ENCODE data around the gene DPYSL3.

The DPYSL3 gene

DNA sequence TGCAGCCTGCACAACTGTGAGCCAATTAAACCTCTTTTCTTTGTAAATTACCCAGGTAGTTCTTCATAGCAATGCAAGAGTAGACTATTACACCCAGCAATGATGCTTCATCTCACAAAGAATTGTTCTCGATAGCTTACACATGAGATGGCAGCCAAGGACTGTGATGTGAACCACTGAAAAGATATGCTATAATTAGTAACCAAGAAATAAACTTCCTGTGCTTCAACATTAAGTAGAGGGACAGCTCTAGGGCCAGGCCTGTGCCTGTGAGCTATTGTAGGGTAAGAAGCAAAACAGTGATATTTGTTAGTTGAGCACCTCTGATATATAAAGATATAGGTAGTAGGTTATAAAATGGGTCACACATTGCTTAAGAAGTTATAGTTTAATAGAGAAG, 41.8 kb upstream of the DPYSL3 start:
- no peaks in the 10 kb centered on the region for H3K79me2 ChIP-seq (ENCODE audit: control insufficient read depth, low read length)
- H4K20me1 ChIP-seq (ENCODE audit: control insufficient read depth, insufficient read depth, low read depth, low read length) = no peaks in the 10 kb centered on the region
- H3K4me3 ChIP-seq (ENCODE audit: low read length) = no peak overlapping the region
- no peaks in the 10 kb centered on the region for H3K27me3 ChIP-seq (ENCODE audit: control insufficient read depth, low read length)
- H3F3A ChIP-seq (ENCODE audit: control insufficient read depth, insufficient read depth) = no peaks in the 10 kb centered on the region
- no peak overlapping the region for H3K27ac ChIP-seq (ENCODE audit: low read depth, low read length)
- H3K9me2 ChIP-seq (replicated peaks; ENCODE audit: control insufficient read depth, low read length) = no peaks in the 10 kb centered on the region
- TF ChIP-seq, protein P1, sequence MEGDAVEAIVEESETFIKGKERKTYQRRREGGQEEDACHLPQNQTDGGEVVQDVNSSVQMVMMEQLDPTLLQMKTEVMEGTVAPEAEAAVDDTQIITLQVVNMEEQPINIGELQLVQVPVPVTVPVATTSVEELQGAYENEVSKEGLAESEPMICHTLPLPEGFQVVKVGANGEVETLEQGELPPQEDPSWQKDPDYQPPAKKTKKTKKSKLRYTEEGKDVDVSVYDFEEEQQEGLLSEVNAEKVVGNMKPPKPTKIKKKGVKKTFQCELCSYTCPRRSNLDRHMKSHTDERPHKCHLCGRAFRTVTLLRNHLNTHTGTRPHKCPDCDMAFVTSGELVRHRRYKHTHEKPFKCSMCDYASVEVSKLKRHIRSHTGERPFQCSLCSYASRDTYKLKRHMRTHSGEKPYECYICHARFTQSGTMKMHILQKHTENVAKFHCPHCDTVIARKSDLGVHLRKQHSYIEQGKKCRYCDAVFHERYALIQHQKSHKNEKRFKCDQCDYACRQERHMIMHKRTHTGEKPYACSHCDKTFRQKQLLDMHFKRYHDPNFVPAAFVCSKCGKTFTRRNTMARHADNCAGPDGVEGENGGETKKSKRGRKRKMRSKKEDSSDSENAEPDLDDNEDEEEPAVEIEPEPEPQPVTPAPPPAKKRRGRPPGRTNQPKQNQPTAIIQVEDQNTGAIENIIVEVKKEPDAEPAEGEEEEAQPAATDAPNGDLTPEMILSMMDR (IDR thresholded peaks at IDR 0.05; ENCODE audit: low read depth, low read length, poor library complexity, severe bottlenecking) = no peak
- TF ChIP-seq EZH2phosphoT487 (IDR thresholded peaks at IDR 0.05; ENCODE audit: borderline replicate concordance, low read length) = no peak
- H3K36me3 ChIP-seq (ENCODE audit: control insufficient read depth, low read length) = no peaks in the 10 kb centered on the region
- no peak overlapping the region for H3K4me2 ChIP-seq (ENCODE audit: low read length)
- H3K4me1 ChIP-seq (ENCODE audit: control insufficient read depth, low read length) = no peaks in the 10 kb centered on the region
- H3K9me3 ChIP-seq (ENCODE audit: control insufficient read depth, insufficient read depth, low read length) = no peaks in the 10 kb centered on the region

DNA sequence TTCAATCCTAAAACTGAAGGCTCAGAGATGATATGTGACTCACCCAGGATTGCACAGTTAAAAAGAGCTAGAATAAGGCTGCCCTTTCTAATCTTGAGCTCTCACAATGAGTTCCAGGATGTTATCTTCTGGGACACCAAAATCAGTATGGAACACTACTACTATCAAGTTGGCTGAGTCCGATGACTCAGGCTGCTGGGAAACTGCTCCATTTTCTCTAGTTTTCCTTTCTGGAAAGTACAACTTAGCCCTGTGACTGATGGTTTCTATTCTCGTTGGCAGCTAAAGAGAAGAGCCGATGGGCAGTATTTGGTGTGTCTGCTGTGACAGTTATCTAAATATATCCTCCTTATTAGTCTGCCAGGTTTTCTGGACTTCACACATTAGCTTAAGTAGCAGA, 37.9 kb upstream of the DPYSL3 start:
- Histone ChIP-seq H3K79me2 (ENCODE audit: control insufficient read depth, low read length) (no peaks in the 10 kb centered on the region), H3K27me3 (ENCODE audit: control insufficient read depth, low read length) (no peaks in the 10 kb centered on the region), H3K9me2 (replicated peaks; ENCODE audit: control insufficient read depth, low read length) (no peaks in the 10 kb centered on the region), H3K4me1 (ENCODE audit: control insufficient read depth, low read length) (no peaks in the 10 kb centered on the region), H3F3A (ENCODE audit: control insufficient read depth, insufficient read depth) (no peaks in the 10 kb centered on the region), H3K4me3 (ENCODE audit: low read length) (no peak overlapping the region), H4K20me1 (ENCODE audit: control insufficient read depth, insufficient read depth, low read depth, low read length) (no peaks in the 10 kb centered on the region), H3K27ac (ENCODE audit: low read depth, low read length) (no peak overlapping the region), H3K9me3 (ENCODE audit: control insufficient read depth, insufficient read depth, low read length) (no peaks in the 10 kb centered on the region), H3K4me2 (ENCODE audit: low read length) (no peak overlapping the region), H3K36me3 (ENCODE audit: control insufficient read depth, low read length) (no peaks in the 10 kb centered on the region)
- TF ChIP-seq, protein P1 (IDR thresholded peaks at IDR 0.05; ENCODE audit: low read depth, low read length, poor library complexity, severe bottlenecking) = no peak
- no peak for TF ChIP-seq EZH2phosphoT487 (IDR thresholded peaks at IDR 0.05; ENCODE audit: borderline replicate concordance, low read length)

DNA sequence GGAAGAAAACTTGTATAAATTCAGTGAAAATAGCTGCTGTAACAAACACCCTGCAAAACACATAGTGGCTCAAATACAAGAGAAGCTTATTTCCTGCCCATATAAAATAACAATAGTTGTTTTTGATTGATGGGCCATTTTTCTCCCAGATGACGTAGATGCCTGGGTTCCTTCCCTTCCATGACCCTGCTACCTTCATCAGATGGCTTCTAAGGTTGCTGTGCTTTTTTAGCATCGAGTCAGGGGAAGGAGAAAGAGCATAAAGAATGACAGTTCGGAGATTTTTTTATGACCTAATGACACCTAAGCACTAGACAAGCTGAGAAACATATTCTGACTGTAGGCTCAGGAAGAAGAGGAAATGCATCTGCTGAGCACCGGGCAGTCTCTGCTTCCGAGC, 34.7 kb upstream of the DPYSL3 start:
- H3K27me3 ChIP-seq (ENCODE audit: control insufficient read depth, low read length) = no peaks in the 10 kb centered on the region
- no peaks in the 10 kb centered on the region for H3K4me1 ChIP-seq (ENCODE audit: control insufficient read depth, low read length)
- no peaks in the 10 kb centered on the region for H3K36me3 ChIP-seq (ENCODE audit: control insufficient read depth, low read length)
- H4K20me1 ChIP-seq (ENCODE audit: control insufficient read depth, insufficient read depth, low read depth, low read length) = no peaks in the 10 kb centered on the region
- no peaks in the 10 kb centered on the region for H3K9me2 ChIP-seq (replicated peaks; ENCODE audit: control insufficient read depth, low read length)
- no peak overlapping the region for H3K27ac ChIP-seq (ENCODE audit: low read depth, low read length)
- no peak overlapping the region for H3K4me3 ChIP-seq (ENCODE audit: low read length)
- no peak for TF ChIP-seq EZH2phosphoT487 (IDR thresholded peaks at IDR 0.05; ENCODE audit: borderline replicate concordance, low read length)
- TF ChIP-seq, protein P1 (IDR thresholded peaks at IDR 0.05; ENCODE audit: low read depth, low read length, poor library complexity, severe bottlenecking) = no peak
- no peaks in the 10 kb centered on the region for H3F3A ChIP-seq (ENCODE audit: control insufficient read depth, insufficient read depth)
- no peaks in the 10 kb centered on the region for H3K79me2 ChIP-seq (ENCODE audit: control insufficient read depth, low read length)
- no peak overlapping the region for H3K4me2 ChIP-seq (ENCODE audit: low read length)
- no peaks in the 10 kb centered on the region for H3K9me3 ChIP-seq (ENCODE audit: control insufficient read depth, insufficient read depth, low read length)

DNA sequence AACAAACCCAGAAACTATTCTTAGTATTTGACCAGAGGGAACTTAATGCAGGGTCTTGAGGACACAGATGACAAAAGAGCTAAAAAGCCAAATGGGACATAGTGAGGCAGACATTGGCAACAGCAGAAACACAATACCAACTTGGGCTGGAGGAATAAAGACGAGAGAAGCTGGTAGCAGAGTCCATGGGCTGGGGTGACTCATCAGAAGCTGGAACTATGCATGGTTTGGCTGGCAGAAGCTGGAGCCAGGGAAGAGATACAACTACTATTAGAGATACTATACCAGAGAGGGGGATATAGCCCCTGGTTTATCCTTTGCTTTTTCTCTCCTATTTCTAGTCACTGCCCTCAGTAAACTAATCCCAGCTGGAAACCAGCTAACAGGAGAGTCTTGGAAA, 29.2 kb upstream of the DPYSL3 start:
- Histone ChIP-seq H3K9me3 (ENCODE audit: control insufficient read depth, insufficient read depth, low read length) (no peaks in the 10 kb centered on the region), H3K4me1 (ENCODE audit: control insufficient read depth, low read length) (no peaks in the 10 kb centered on the region), H3K27me3 (ENCODE audit: control insufficient read depth, low read length) (peaks cover 7% of the 10 kb centered on the region; the same call in 1 of the 2 replicates), H3K4me2 (ENCODE audit: low read length) (no peak overlapping the region), H3K9me2 (replicated peaks; ENCODE audit: control insufficient read depth, low read length) (no peaks in the 10 kb centered on the region), H4K20me1 (ENCODE audit: control insufficient read depth, insufficient read depth, low read depth, low read length) (no peaks in the 10 kb centered on the region), H3K79me2 (ENCODE audit: control insufficient read depth, low read length) (no peaks in the 10 kb centered on the region), H3K4me3 (ENCODE audit: low read length) (no peak overlapping the region), H3K27ac (ENCODE audit: low read depth, low read length) (no peak overlapping the region), H3K36me3 (ENCODE audit: control insufficient read depth, low read length) (no peaks in the 10 kb centered on the region), H3F3A (ENCODE audit: control insufficient read depth, insufficient read depth) (no peaks in the 10 kb centered on the region)
- TF ChIP-seq, protein P1 (IDR thresholded peaks at IDR 0.05; ENCODE audit: low read depth, low read length, poor library complexity, severe bottlenecking) = no peak
- no peak for TF ChIP-seq EZH2phosphoT487 (IDR thresholded peaks at IDR 0.05; ENCODE audit: borderline replicate concordance, low read length)

All from DOHH2 (cell line).